GM21717 (cell line): Measurements from ENCODE around the gene EFNA5.
"Not testable (repeated sequence)": the region's sequence is repeated elsewhere in the genome, so short reads cannot be mapped to it uniquely, and the experiment has no call there.

Source experiments
- ATAC-seq: cut with Tn5 transposase; IDR thresholded peaks from one replicate; pipeline ENCODE4 v1.9.1; 2021; ENCODE audit warnings: mild to moderate bottlenecking, moderate library complexity; ENCODE audit not compliant: unreplicated experiment

Gene EFNA5

GRCh38 chr5:107502676-107503060 is 168.1 kb downstream of the EFNA5 start:
- no peak for ATAC-seq

- no peak for ATAC-seq
Observed at GRCh38 chr5:107501965-107502675, 168.6 kb downstream of the EFNA5 start.

- no peak for ATAC-seq
Observed at GRCh38 chr5:107500840-107501239, 169.9 kb downstream of the EFNA5 start.

- no peak for ATAC-seq
Observed at GRCh38 chr5:107500347-107500746, 170.4 kb downstream of the EFNA5 start.

GRCh38 chr5:107499776-107500175 is 171.0 kb downstream of the EFNA5 start:
- ATAC-seq, result no peak

- no peak for ATAC-seq
Observed at GRCh38 chr5:107499237-107499636, 171.5 kb downstream of the EFNA5 start.

GRCh38 chr5:107496466-107496865 is 174.3 kb downstream of the EFNA5 start:
- ATAC-seq, result no peak

GRCh38 chr5:107494129-107494528 is 176.6 kb downstream of the EFNA5 start:
- ATAC-seq, result not testable (repeated sequence)

GRCh38 chr5:107487056-107487542 is 183.6 kb downstream of the EFNA5 start:
- ATAC-seq, result no peak

GRCh38 chr5:107486489-107486888 is 184.2 kb downstream of the EFNA5 start:
- ATAC-seq, result peak; percentile 86

GRCh38 chr5:107485184-107485583 is 185.6 kb downstream of the EFNA5 start:
- ATAC-seq, result peak; percentile 78

GRCh38 chr5:107484281-107484680 is 186.5 kb downstream of the EFNA5 start:
- no peak for ATAC-seq

GRCh38 chr5:107483231-107484024 is 187.3 kb downstream of the EFNA5 start:
- ATAC-seq, result no peak

- ATAC-seq, result no peak
Observed at GRCh38 chr5:107478068-107478641, 192.6 kb downstream of the EFNA5 start.

GRCh38 chr5:107477492-107477891 is 193.2 kb downstream of the EFNA5 start:
- ATAC-seq, result no peak

GRCh38 chr5:107476783-107477182 is 194.0 kb downstream of the EFNA5 start:
- peak; percentile 97 for ATAC-seq

GRCh38 chr5:107474716-107475489 is 195.8 kb downstream of the EFNA5 start:
- ATAC-seq, result no peak

- ATAC-seq, result no peak
Observed at GRCh38 chr5:107474361-107474715, 196.4 kb downstream of the EFNA5 start.

- ATAC-seq, result no peak
Observed at GRCh38 chr5:107472620-107473064, 198.1 kb downstream of the EFNA5 start.

GRCh38 chr5:107470295-107470582 is 200.5 kb downstream of the EFNA5 start:
- ATAC-seq, result no peak
